HepG2 (cell line): ENCODE results near the gene YPEL5.

Experiments used
- CTCF ChIP-seq: sonication (generic); formaldehyde crosslinking; IDR thresholded peaks from 2 replicates; pipeline ENCODE4 v1.5.0; 2020; ENCODE audit warnings: mild to moderate bottlenecking, missing genetic modification reagents, moderate library complexity
- EP300 ChIP-seq, 3 experiments: sonication (generic) in 1 of 3; formaldehyde crosslinking in 1 of 3; IDR thresholded peaks; 2 replicates each; pipeline versions ENCODE4 v1.5.1 to v1.6.1; 2011 to 2020; ENCODE audit warnings: low read depth in 2 of 3, low read length in 2 of 3, borderline replicate concordance in 1 of 3, improper control_type of control experiment in 1 of 3, mild to moderate bottlenecking in 1 of 3, missing genetic modification reagents in 1 of 3, moderate library complexity in 1 of 3
- MAF1 ChIP-seq: sonication (generic); formaldehyde crosslinking; IDR thresholded peaks from 2 replicates; pipeline ENCODE4 v1.5.0; 2020; ENCODE audit warnings: missing genetic modification reagents, borderline replicate concordance
- MAFK ChIP-seq, 2 experiments: IDR thresholded peaks in 1 of 2; conservative IDR thresholded peaks in 1 of 2; 2 replicates each; pipeline ENCODE4 v1.6.1; 2011; ENCODE audit warnings: improper control_type of control experiment in 2 of 2, low read length in 2 of 2
- MEIS1 ChIP-seq: sonication (generic); formaldehyde crosslinking; IDR thresholded peaks from 2 replicates; pipeline ENCODE4 v1.9.0; 2021; ENCODE audit warnings: mild to moderate bottlenecking, missing genetic modification reagents, moderate library complexity, borderline replicate concordance
- REST ChIP-seq, 2 experiments: IDR thresholded peaks; 2 replicates each; pipeline ENCODE4 v1.6.1; 2011 to 2012; ENCODE audit warnings: low read length in 2 of 2, borderline replicate concordance in 1 of 2, low read depth in 1 of 2, mild to moderate bottlenecking in 1 of 2, moderate library complexity in 1 of 2
- RFX1 ChIP-seq: fragments of 450-650 bp; IDR thresholded peaks from 2 replicates; pipeline ENCODE4 v1.6.1; 2017
- SMARCC2 ChIP-seq: fragments of 450-650 bp; IDR thresholded peaks from 2 replicates; pipeline ENCODE4 v1.6.1; 2017; ENCODE audit warnings: antibody characterized with exemption, mild to moderate bottlenecking
- TAF1 ChIP-seq: sonication (generic); formaldehyde crosslinking; IDR thresholded peaks from 2 replicates; pipeline ENCODE4 v1.4.0; 2020; ENCODE audit warnings: missing genetic modification reagents
- TFDP2 ChIP-seq: sonication (generic); formaldehyde crosslinking; IDR thresholded peaks from 2 replicates; pipeline ENCODE4 v1.4.0; 2020; ENCODE audit warnings: missing genetic modification reagents
- ZNF24 ChIP-seq: fragments of 450-650 bp; IDR thresholded peaks from 2 replicates; pipeline ENCODE4 v1.6.1; 2017; ENCODE audit warnings: antibody characterized with exemption, mild to moderate bottlenecking

GRCh38 chr2:30165617-30166016, 18.8 kb downstream of the YPEL5 start:
- TF ChIP-seq TFDP2 (no peak), CTCF (no peak), EP300 (IDR thresholded peaks at IDR 0.05; ENCODE audit: low read depth in 2 of 2, low read length in 2 of 2) (no peak), EP300 (CRISPR knock-in tag; IDR thresholded peaks at IDR 0.05; ENCODE audit: borderline replicate concordance) (no peak), MEIS1 (no peak), REST (IDR thresholded peaks at IDR 0.05; ENCODE audit: borderline replicate concordance in 1 of 2, low read depth in 1 of 2, low read length in 2 of 2) (no peak), RFX1 (no peak), MAF1 (CRISPR knock-in tag) (no peak), MAFK (conservative IDR thresholded peaks at IDR 0.05 in 1 of 2, IDR thresholded peaks at IDR 0.05 in 1 of 2; ENCODE audit: low read length in 2 of 2) (no peak), SMARCC2 (no peak), TAF1 (CRISPR knock-in tag) (no peak), ZNF24 (no peak)
